H54 (cell line): ENCODE results near the gene NFIA.

Experiments used
- DNase-seq: peaks from one replicate; pipeline ENCODE4 v3.0.0; 2011; ENCODE audit warnings: low spot score, mixed read lengths; ENCODE audit not compliant: insufficient read length
- FAIRE-seq: peaks from 3 replicates; lab custom pipeline; 2011; peaks lifted over from hg19 to GRCh38; lab: Jason Lieb, UNC
- POLR2A ChIP-seq: IDR thresholded peaks from 2 replicates; pipeline ENCODE4 v1.6.1; 2011; ENCODE audit warnings: low read depth, mild to moderate bottlenecking, low read length

NFIA gene

GRCh38 chr1:61204528-61204927, 122.2 kb downstream of the NFIA start:
- no peak for FAIRE-seq
- TF ChIP-seq POLR2A, result no peak

GRCh38 chr1:61207416-61207815, 125.1 kb downstream of the NFIA start:
- DNase-seq, result no peak
- TF ChIP-seq POLR2A, result no peak
- FAIRE-seq, result no peak

More at GRCh38 chr1:61204528-61204927, 122.2 kb downstream of the NFIA start:
- DNase-seq, result no peak

GRCh38 chr1:61208172-61208571, 125.8 kb downstream of the NFIA start:
- DNase-seq, result no peak
- TF ChIP-seq POLR2A, result no peak
- FAIRE-seq, result no peak

GRCh38 chr1:61208831-61209230, 126.5 kb downstream of the NFIA start:
- no peak for FAIRE-seq
- no peak for DNase-seq
- TF ChIP-seq POLR2A, result no peak

- no peak for TF ChIP-seq POLR2A
- no peak for DNase-seq
- peak; percentile 11 for FAIRE-seq
Observed at GRCh38 chr1:61210435-61211154, 128.2 kb downstream of the NFIA start.

GRCh38 chr1:61213245-61214011, 131.1 kb downstream of the NFIA start:
- TF ChIP-seq POLR2A, result no peak
- FAIRE-seq (peak; percentile 52), DNase-seq (no peak)

GRCh38 chr1:61215119-61215518, 132.8 kb downstream of the NFIA start:
- TF ChIP-seq POLR2A, result no peak
- no peak for DNase-seq
- no peak for FAIRE-seq

- DNase-seq (no peak), FAIRE-seq (peak; percentile 15)
- no peak for TF ChIP-seq POLR2A
Observed at GRCh38 chr1:61215676-61216289, 133.4 kb downstream of the NFIA start.

- FAIRE-seq, result no peak
- no peak for DNase-seq
- no peak for TF ChIP-seq POLR2A
Observed at GRCh38 chr1:61220536-61220935, 138.2 kb downstream of the NFIA start.

- DNase-seq (no peak), FAIRE-seq (peak; percentile 55)
- no peak for TF ChIP-seq POLR2A
Observed at GRCh38 chr1:61221642-61222041, 139.3 kb downstream of the NFIA start.

GRCh38 chr1:61222240-61222639, 139.9 kb downstream of the NFIA start:
- TF ChIP-seq POLR2A, result no peak
- no peak for FAIRE-seq
- no peak for DNase-seq

- no peak for FAIRE-seq
- DNase-seq, result no peak
- no peak for TF ChIP-seq POLR2A
Observed at GRCh38 chr1:61223140-61223539, 140.8 kb downstream of the NFIA start.

GRCh38 chr1:61224609-61225008, 142.2 kb downstream of the NFIA start:
- DNase-seq (no peak), FAIRE-seq (no peak)
- no peak for TF ChIP-seq POLR2A

- TF ChIP-seq POLR2A, result no peak
- no peak for FAIRE-seq
- no peak for DNase-seq
Observed at GRCh38 chr1:61225478-61225877, 143.1 kb downstream of the NFIA start.
